ENCODE results near the gene RAI1. TPM values are rescaled to one million over a fixed set of nuclear protein-coding genes. Genes with fewer than 3 reads are reported as not detected.

RAI1 gene
- total RNA-seq, 1 donor from 2014 or later: 5.8 TPM

GRCh38 chr17:17745476-17746455 is 64.5 kb downstream of the RAI1 start:
- peak in 1 of 2 donors; percentile 52 for DNase-seq (ENCODE audit: low read depth in 2 of 2)

- no peak for DNase-seq (ENCODE audit: low read depth in 2 of 2)
Measured at GRCh38 chr17:17748179-17748578, 66.9 kb downstream of the RAI1 start.

- DNase-seq (ENCODE audit: low read depth in 2 of 2): no peak
Measured at GRCh38 chr17:17748604-17749003, 67.3 kb downstream of the RAI1 start.

DNA sequence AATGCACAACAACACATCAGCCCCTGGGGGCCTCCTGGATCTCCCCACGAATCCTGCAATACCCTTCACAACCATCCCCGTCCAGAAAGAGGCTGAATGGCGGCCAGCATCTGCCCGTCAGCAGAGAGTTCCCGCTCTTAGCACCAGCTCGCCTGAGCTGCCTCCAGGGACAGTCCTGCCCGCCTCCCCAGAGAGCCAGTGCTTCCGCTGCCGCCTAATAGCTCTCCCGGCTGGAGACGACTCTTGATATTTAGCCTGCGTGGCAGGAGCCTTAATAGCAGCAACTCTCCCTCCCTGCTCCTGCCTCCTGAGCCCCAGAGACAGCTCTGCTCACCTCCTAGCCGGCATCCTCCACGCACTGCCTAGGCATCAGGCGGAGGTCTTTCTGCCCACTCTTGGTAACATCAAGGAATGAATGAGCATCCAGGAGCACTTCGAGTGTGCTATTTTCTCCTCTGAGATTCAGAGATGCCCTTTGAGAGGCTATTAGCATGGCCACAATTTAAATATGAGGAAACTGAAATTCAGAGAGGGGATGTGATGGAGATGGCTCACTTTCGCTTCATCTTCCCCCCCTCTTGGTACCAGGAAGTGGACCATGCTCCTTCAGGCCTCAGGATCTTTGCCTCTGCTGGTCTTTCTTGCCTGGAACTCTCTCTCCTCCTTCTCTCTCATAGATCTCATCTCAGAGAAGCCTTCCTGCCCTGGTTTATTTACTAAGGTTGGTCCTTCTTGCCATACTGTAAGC is 67.9 kb downstream of the RAI1 start:
- DNase-seq (ENCODE audit: low read depth in 2 of 2): no peak

- DNase-seq (ENCODE audit: low read depth in 2 of 2): peak; percentile 45 to 60
Measured at GRCh38 chr17:17749921-17750320, 68.7 kb downstream of the RAI1 start.

DNA sequence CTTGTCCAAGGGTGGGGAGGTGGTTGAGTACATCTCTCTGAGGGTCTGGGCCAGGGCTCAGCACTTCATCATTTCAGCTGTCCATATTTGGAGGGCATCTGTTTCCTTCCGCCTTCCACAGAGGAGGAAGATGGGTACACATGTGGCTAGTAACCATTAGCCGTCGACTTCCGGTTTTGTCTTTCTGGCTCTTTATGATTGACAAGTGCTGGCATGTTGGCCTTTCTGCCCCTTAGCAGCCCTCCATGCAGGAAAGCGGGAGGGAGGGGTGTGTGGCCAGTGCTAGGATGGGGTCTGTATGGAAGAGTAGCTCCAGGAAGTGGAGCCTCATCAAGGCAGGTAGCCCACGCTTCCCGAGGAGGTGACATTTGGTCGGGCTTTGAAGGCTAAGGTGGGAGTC is 69.6 kb downstream of the RAI1 start:
- peak in 1 of 2 donors; percentile 21 for DNase-seq (ENCODE audit: low read depth in 2 of 2)

- peak; percentile 8 to 21 for DNase-seq (ENCODE audit: low read depth in 2 of 2)
Measured at GRCh38 chr17:17751489-17752088, 70.3 kb downstream of the RAI1 start.

- DNase-seq (ENCODE audit: low read depth in 2 of 2): peak; percentile 97
Measured at GRCh38 chr17:17752089-17752820, 71.0 kb downstream of the RAI1 start.

- DNase-seq (ENCODE audit: low read depth in 2 of 2): peak in 1 of 2 donors; percentile 21
Measured at GRCh38 chr17:17752821-17753321, 71.6 kb downstream of the RAI1 start.

GRCh38 chr17:17754719-17755686 is 73.7 kb downstream of the RAI1 start:
- DNase-seq (ENCODE audit: low read depth in 2 of 2): no peak

- DNase-seq (ENCODE audit: low read depth in 2 of 2): no peak
Measured at GRCh38 chr17:17755715-17756114, 74.5 kb downstream of the RAI1 start.

GRCh38 chr17:17757391-17757791 is 76.1 kb downstream of the RAI1 start:
- no peak for DNase-seq (ENCODE audit: low read depth in 2 of 2)

- DNase-seq (ENCODE audit: low read depth in 2 of 2): no peak
Measured at GRCh38 chr17:17757956-17758845, 76.9 kb downstream of the RAI1 start.

DNA sequence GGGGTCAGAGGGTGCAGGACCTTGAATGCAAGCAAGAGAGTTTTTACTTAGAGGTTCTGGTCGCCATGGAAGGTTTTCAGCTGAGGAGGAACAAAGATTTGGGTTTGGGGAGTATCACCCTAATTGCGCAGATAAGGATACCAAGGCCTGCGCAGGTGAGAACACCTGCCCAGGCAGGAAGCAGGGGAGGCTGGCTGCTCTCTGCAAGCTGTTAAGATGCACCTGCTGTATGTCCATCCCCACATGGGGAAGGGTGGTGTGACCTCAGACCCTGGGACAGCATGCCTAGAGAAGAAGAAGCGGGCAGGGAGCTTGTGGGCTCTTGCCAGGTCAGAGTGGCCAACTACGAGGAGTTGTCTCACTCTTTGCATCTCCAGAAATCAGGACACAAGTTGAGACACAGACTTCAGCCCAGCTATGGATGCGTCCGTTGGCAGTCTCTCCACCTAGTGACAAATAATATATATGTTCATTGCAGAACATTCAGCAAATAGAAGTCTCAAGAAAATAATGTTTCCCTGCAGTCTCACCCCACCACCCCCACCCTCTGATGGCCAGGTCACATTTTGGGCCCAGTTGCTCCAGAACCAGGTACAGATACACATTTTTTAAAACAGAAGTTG is 77.8 kb downstream of the RAI1 start:
- no peak for DNase-seq (ENCODE audit: low read depth in 2 of 2)

- no peak for DNase-seq (ENCODE audit: low read depth in 2 of 2)
Measured at GRCh38 chr17:17760350-17760749, 79.1 kb downstream of the RAI1 start.

GRCh38 chr17:17760872-17761550 is 79.8 kb downstream of the RAI1 start:
- DNase-seq (ENCODE audit: low read depth in 2 of 2): no peak

- DNase-seq (ENCODE audit: low read depth in 2 of 2): no peak
Measured at GRCh38 chr17:17761894-17762743, 80.9 kb downstream of the RAI1 start.

Data from lung microvascular endothelial cell (primary cell).